IPS-18c (cell line): Measurements from ENCODE around the gene VCP.
A peak's percentile ranks its signal among the peaks of the same experiment; 100 is the strongest.

Experiments
- H3K4me3 ChIP-seq: 2 replicates; pipeline ENCODE4 v1.7.0; 2013; ENCODE audit warnings: low read depth, mild to moderate bottlenecking, low read length, moderate library complexity; ENCODE audit not compliant: insufficient read depth
- H3K9me3 ChIP-seq: one replicate; pipeline ENCODE4 v1.6.1; 2013; ENCODE audit warnings: mild to moderate bottlenecking, low read length, moderate library complexity; ENCODE audit not compliant: control insufficient read depth, insufficient read depth

Gene VCP

DNA sequence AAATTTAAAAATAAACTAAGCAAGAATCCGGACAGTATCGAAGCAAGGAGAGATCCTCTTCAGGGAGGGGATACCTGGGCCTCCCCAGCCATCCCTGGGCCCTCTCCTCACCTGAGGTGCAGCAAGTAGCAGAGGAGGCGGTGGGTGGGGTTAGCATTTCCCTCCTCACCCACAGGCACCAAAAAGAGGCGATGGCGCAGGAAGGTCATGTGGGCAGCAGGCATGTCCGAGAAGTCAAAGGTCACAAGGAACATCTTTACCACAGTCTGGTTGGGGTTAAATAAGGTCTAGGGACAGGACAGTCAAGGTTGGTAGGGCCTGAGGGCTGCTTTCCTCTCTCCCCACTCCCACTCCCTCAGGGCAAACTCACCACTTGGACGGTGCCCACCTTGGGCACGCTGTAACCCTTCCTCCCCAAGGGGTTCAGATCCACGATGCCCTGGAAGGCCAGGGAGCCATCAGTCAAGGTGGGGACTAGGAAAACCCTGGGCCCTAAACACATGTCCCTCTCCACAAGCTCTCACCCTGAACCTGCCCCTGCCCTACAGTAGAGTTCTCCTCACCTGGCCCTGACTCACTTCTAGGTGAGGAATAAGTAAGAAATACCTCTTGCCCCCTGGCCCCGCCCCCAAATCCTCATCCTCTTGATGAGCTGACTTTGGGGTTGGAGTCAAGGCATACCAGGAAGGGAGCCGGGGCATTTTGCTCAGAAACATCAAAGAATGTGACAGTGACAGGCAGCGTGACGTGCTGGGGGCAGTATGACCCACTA, 33.3 kb upstream of the VCP start:
- no peaks in the 10 kb centered on the region for H3K9me3 ChIP-seq
- no peak overlapping the region for H3K4me3 ChIP-seq

DNA sequence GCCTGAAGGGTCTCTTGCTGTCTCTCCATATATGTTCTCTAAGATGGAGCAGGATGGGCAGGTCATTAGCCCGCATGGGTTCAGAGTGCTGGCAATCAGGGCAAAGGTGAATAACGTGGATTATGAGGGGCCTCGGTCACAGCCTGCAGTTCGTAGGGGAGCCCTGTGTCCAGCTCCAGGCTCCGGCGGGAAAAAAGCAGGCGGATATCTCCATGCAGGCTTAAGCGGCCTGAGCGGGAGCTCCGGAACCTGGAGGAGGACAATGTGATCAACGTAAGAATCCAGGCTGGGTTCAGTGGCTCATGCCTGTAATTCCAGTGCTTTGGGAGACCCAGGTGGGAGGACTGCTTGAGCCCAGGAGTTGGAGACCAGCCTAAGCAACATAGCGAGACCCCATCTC, 32.7 kb upstream of the VCP start:
- Histone ChIP-seq H3K9me3 (no peaks in the 10 kb centered on the region), H3K4me3 (no peak overlapping the region; the same call in 1 of the 2 replicates)

- Histone ChIP-seq H3K4me3 (no peak overlapping the region), H3K9me3 (no peaks in the 10 kb centered on the region)
These were observed 32.2 kb upstream of the VCP start for GRCh38 chr9:35104586-35104985.

DNA sequence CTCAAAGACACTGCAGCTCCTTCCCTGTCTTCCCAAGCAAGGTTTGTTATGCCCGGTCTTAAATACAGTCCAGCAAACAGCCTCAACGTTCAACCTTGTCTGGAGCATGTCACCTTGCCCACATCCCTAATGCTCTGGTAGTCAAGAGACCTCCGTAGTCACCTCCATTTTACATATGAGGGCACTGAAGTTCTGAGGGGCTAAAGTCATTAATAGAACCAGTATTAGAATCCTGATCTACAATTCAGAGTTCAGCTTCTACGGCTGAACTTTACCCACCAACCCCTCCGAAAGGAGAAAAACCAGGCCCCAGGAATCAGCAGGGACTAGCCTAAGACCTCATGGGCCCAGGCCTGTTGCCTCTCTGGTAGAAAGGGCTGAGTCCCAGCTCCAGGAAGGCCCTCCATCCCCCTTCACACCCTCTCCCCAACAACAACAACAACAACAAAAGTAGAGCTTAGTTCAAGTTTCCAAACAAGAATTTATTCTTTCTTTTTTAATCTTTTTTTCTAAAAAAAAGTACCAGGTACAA, 31.3 kb upstream of the VCP start:
- H3K9me3 ChIP-seq, result no peaks in the 10 kb centered on the region
- H3K4me3 ChIP-seq, result peak overlapping the region; percentile 75

DNA sequence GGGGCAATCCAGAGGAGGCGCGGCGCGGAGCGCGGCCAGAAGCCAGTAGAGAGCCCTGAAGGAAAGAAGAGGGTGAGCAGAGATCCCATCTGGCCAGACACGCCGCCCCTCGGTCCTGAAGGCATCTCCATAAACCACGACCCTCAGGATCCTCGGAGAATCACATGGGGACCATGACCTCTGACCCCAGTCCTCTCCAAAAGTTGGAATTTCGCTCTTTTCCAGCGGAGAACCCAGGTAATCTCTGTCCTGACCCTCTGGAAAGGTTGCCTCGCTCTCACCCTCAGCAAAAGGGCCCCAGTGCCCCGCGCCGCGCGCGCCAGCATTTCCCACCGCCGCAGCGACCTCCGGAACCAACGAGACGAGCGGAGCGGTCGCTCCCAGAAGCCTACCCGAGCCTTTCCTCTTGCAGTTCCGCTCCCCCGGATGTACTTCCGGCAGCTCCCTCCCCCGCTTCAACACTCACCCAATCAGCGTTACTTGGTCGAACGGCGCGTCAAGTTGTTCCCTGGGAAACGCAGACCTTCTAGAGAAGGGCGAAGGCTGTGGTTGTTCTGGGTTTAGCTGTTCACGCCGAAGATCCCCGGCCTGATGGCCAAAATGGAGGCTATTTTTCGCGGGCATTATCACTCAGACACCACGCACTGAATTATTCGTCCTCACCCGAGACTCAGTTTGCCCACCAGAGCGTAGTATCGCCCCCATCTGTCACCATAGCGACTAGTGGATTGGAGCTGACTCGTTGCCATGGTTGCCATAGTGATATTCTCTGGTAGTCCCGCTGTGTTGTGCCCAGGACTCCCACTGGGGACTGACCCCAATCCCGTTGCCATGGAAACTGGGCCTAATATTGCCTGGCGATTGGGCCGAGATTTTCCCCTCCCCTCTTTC, 30.6 kb upstream of the VCP start, which contains the start of gene STOML2:
Gene STOML2 (minus strand): TSS at position 363 of the 891 bp plus-strand sequence. CDS start 37 bp downstream, at position 326.
- H3K4me3 ChIP-seq, result peak within 1 kb of the TSS; percentile 75
- no peaks in the 10 kb centered on the region for H3K9me3 ChIP-seq

GRCh38 chr9:35102465-35102768, 30.0 kb upstream of the VCP start:
- peak overlapping the region; percentile 75 for H3K4me3 ChIP-seq
- no peaks in the 10 kb centered on the region for H3K9me3 ChIP-seq

GRCh38 chr9:35097573-35097972, 25.1 kb upstream of the VCP start:
- Histone ChIP-seq H3K4me3 (no peak overlapping the region), H3K9me3 (no peaks in the 10 kb centered on the region)

DNA sequence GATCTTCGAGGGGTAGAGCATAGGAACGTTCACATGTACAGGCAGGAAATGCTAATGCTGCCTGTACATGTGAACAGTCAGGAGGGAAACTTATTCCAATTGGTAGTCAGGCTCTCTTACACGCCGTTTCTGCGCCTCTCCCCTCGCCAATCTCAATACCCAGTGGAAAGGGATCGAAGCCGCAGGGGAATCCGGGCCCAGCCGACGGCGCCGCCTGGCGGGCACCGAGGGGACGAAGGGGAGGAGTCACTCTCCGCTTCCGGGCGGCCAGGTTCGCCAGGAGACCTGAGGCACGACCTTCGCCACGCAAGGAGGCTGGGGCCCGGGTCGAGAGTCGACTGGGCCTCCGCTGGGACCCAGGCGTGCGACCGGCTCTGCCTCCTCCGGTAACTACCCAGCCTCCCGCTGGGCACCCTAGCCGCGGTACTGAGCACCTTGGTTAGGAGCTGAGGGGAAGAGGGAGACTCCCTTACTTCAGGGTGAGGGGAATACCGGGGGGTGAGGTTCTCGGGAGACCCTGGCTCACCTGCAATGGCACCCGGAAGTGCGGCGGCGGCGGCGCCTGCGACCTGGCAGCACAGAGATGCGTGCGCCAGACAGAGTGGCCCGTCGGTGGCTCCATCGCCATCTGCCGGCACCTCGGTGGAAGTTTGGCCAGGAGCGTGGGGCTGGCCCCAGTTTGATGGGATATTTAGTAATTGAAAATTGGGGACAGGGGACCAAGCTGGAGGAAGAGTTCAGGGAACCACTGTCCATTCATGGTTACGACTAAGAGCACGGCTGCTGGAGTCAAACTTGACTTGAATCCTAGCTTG, 23.8 kb upstream of the VCP start, which contains the start of gene PIGO:
Gene PIGO (minus strand): TSS at position 557 of the 815 bp plus-strand sequence. CDS start 1,026 bp downstream, outside the sequence.
- Histone ChIP-seq H3K4me3 (peak within 1 kb of the TSS; percentile 99), H3K9me3 (no peaks in the 10 kb centered on the region)

- no peak overlapping the region for H3K4me3 ChIP-seq
These were observed 19.1 kb upstream of the VCP start for GRCh38 chr9:35091536-35091935.

DNA sequence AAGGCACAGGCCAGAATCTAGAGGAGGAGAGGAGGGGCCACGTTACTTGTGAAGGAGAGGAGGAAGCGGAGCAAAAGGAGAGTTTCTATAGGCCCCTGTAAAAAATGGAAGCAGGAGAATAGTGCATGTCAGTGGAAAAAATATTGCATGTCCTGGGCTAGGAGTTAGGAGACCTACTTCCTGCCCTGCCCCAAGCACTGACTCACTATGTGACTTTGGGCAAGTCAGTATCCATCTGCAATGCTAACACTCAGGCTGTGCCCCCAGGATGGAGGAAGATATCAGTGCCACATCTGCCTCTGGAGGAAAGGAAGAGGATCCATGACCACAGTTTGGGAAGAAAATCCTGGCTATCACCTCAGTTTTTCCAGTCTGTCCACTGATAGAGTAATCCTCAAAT, 17.0 kb upstream of the VCP start:
- no peak overlapping the region for H3K4me3 ChIP-seq
- no peaks in the 10 kb centered on the region for H3K9me3 ChIP-seq

More at GRCh38 chr9:35091536-35091935, 19.1 kb upstream of the VCP start:
- no peaks in the 10 kb centered on the region for H3K9me3 ChIP-seq

GRCh38 chr9:35085078-35085477, 12.7 kb upstream of the VCP start:
- Histone ChIP-seq H3K9me3 (no peaks in the 10 kb centered on the region), H3K4me3 (no peak overlapping the region)

- Histone ChIP-seq H3K4me3 (peak within 1 kb of the TSS; percentile 85), H3K9me3 (no peaks in the 10 kb centered on the region)
These were observed 7.3 kb upstream of the VCP start, which contains the start of gene FANCG for GRCh38 chr9:35079426-35080341. Gene FANCG (minus strand): TSS chr9:35079942. CDS start chr9:35079524, 418 bp downstream.

GRCh38 chr9:35079041-35079425, 6.6 kb upstream of the VCP start:
- Histone ChIP-seq H3K9me3 (no peaks in the 10 kb centered on the region), H3K4me3 (peak overlapping the region; percentile 85)

DNA sequence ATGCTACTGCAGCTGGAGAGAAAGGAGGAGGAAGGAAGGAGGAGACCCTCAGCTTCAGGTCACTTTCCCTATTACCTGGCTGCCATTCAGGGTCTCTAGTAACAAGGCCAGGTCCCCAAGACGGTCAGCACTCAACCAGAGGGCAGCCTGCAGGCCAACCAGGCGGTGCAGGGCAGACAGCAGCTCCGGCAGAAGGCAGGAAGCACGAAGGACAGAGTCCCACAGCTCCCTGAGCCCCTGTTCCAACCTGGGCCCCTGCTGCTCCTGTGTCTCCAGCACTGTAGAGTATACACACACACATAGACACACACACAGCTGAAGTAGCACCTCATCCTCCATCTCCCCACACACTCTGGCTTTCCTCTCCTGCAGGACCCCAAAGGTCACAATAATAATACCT, 5.6 kb upstream of the VCP start:
- no peaks in the 10 kb centered on the region for H3K9me3 ChIP-seq
- 0 out of 2 replicates have a peak overlapping the region, but pooled peaks have one; percentile 85 for H3K4me3 ChIP-seq

- Histone ChIP-seq H3K9me3 (no peaks in the 10 kb centered on the region), H3K4me3 (no peak overlapping the region)
These were observed 4.4 kb upstream of the VCP start for GRCh38 chr9:35076848-35077247.

DNA sequence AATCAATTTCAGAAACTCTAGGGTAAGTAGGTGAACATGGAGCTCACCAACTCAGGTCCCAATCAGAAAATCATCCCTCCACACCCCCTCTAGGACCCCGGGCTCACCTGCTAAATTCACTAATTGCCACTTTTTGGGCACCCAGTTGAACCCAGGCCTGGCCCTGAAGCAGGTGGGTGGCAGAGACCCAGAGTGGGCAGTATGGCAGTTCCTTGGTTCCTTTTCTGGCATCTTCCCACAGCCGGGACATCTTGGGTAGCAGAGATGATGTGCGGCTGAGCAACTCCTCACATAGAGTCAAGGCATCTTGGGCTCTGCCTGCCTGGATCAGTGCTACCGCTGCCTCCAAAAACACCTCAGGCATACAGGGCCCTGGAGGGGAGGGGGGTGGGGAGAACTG, 2.9 kb upstream of the VCP start:
- no peaks in the 10 kb centered on the region for H3K9me3 ChIP-seq

More for the DNA sequence above, 2.9 kb upstream of the VCP start:
- no peak overlapping the region for H3K4me3 ChIP-seq
